CD14-positive monocyte (primary cell): Measurements from ENCODE around the gene OSMR. TPM values are rescaled to one million over a fixed set of nuclear protein-coding genes. Genes with fewer than 3 reads are reported as not detected.

Source experiments
- DNase-seq, 3 donors: peaks; one replicate each; pipeline ENCODE4 v3.0.0-alpha.2; 2011 to 2022
- H2AFZ ChIP-seq: 2 replicates; pipeline ENCODE4 v1.6.0; 2012; ENCODE audit warnings: mild to moderate bottlenecking, low read depth, low read length, inconsistent platforms; ENCODE audit not compliant: insufficient read depth, poor library complexity, severe bottlenecking
- H3K27ac ChIP-seq, 2 donors: 1 replicate in 1 of 2; 2 replicates in 1 of 2; pipeline ENCODE4 v1.5.1; 2012 to 2013; ENCODE audit warnings: low read length in 2 of 2, control low read depth in 1 of 2, inconsistent platforms in 1 of 2, low read depth in 1 of 2, mild to moderate bottlenecking in 1 of 2
- H3K27me3 ChIP-seq, 2 donors: one replicate each; pipeline versions ENCODE4 v1.6.0 to v1.6.1; 2011 to 2013; ENCODE audit warnings: low read length in 2 of 2; ENCODE audit not compliant: control insufficient read depth in 2 of 2, insufficient read depth in 2 of 2
- H3K36me3 ChIP-seq, 2 donors: replicated peaks in 1 of 2; 1 replicate in 1 of 2; 2 replicates in 1 of 2; pipeline versions ENCODE4 v1.5.1 to v1.6.1; 2012 to 2013; ENCODE audit warnings: low read length in 2 of 2, control low read depth in 1 of 2, inconsistent platforms in 1 of 2, mild to moderate bottlenecking in 1 of 2; ENCODE audit not compliant: insufficient read depth in 2 of 2, control insufficient read depth in 1 of 2
- H3K4me1 ChIP-seq, 2 donors: 1 replicate in 1 of 2; 2 replicates in 1 of 2; pipeline versions ENCODE4 v1.5.1 to v1.6.1; 2012 to 2013; ENCODE audit warnings: low read length in 2 of 2, control low read depth in 1 of 2, inconsistent platforms in 1 of 2, mild to moderate bottlenecking in 1 of 2, moderate library complexity in 1 of 2; ENCODE audit not compliant: insufficient read depth in 2 of 2, control insufficient read depth in 1 of 2
- H3K4me2 ChIP-seq: replicated peaks from 2 replicates; pipeline ENCODE3; 2012; ENCODE audit warnings: low read length, moderate library complexity, mild to moderate bottlenecking; ENCODE audit not compliant: poor library complexity, severe bottlenecking; ENCODE audit errors: extremely low read depth
- H3K4me3 ChIP-seq, 3 experiments: fragments of 200-600 bp in 1 of 3; sonication (generic) in 1 of 3; replicated peaks in 1 of 3; 1 replicate in 2 of 3; 2 replicates in 1 of 3; pipeline ENCODE4 v1.5.1; 2011 to 2013; ENCODE audit warnings: low read length in 3 of 3, mild to moderate bottlenecking in 3 of 3, control low read depth in 2 of 3, low read depth in 2 of 3, inconsistent platforms in 1 of 3, moderate library complexity in 1 of 3
- H3K79me2 ChIP-seq: 2 replicates; pipeline ENCODE4 v1.6.0; 2012; ENCODE audit warnings: mild to moderate bottlenecking, control low read depth, inconsistent platforms, low read length, moderate library complexity; ENCODE audit not compliant: insufficient read depth
- H3K9ac ChIP-seq: 2 replicates; pipeline ENCODE4 v1.6.0; 2017; ENCODE audit warnings: low read length, mild to moderate bottlenecking; ENCODE audit not compliant: insufficient read depth, poor library complexity, severe bottlenecking
- H3K9me3 ChIP-seq, 2 donors: replicated peaks in 1 of 2; 1 replicate in 1 of 2; 2 replicates in 1 of 2; pipeline versions ENCODE4 v1.5.1 to v1.6.1; 2012 to 2013; ENCODE audit warnings: low read length in 2 of 2, control low read depth in 1 of 2; ENCODE audit not compliant: control insufficient read depth in 1 of 2, insufficient read depth in 1 of 2
- H4K20me1 ChIP-seq: 2 replicates; pipeline ENCODE4 v1.6.0; 2012; ENCODE audit warnings: mild to moderate bottlenecking, low read length, control low read depth, moderate library complexity; ENCODE audit not compliant: insufficient read depth
- H3K27ac Mint-ChIP-seq, 7 donors: one replicate each; pipeline ENCODE4 v1.8.0; 2020; ENCODE audit warnings: mild to moderate bottlenecking in 7 of 7, mixed read lengths in 7 of 7, moderate library complexity in 6 of 7, inconsistent platforms in 2 of 7
- H3K27me3 Mint-ChIP-seq, 3 donors: one replicate each; pipeline ENCODE4 v1.8.0; 2021 to 2022; ENCODE audit warnings: low read depth in 3 of 3, mild to moderate bottlenecking in 3 of 3, mixed read lengths in 3 of 3, moderate library complexity in 3 of 3, inconsistent platforms in 1 of 3
- H3K36me3 Mint-ChIP-seq, 2 donors: one replicate each; pipeline ENCODE4 v1.8.0; 2020; ENCODE audit warnings: mixed read lengths in 2 of 2, inconsistent platforms in 1 of 2, mild to moderate bottlenecking in 1 of 2
- H3K4me1 Mint-ChIP-seq: one replicate; pipeline ENCODE4 v1.8.0; 2020; ENCODE audit warnings: mild to moderate bottlenecking, mixed read lengths
- H3K4me3 Mint-ChIP-seq, 2 donors: one replicate each; pipeline ENCODE4 v1.8.0; 2020; ENCODE audit warnings: mild to moderate bottlenecking in 2 of 2, mixed read lengths in 2 of 2, moderate library complexity in 1 of 2
- H3K9me3 Mint-ChIP-seq, 7 donors: one replicate each; pipeline ENCODE4 v1.8.0; 2020 to 2022; ENCODE audit warnings: mixed read lengths in 7 of 7, mild to moderate bottlenecking in 6 of 7, moderate library complexity in 6 of 7, inconsistent platforms in 2 of 7
- WGBS: methylation state at CpG from one replicate; pipeline ENCODE4 v1.1.5; 2013; ENCODE audit warnings: missing lambda C conversion rate; ENCODE audit not compliant: insufficient coverage; 5-methylcytosine and 5-hydroxymethylcytosine counted together
- intact Hi-C, 2 donors: fragments of 100-400 bp; cut with micrococcal nuclease; formaldehyde crosslinking; loops; one replicate each; pipeline versions ENCODE4 v1.15.0 to v1.15.1; 2023
- polyA plus RNA-seq, 3 donors: library from polyadenylated mRNA; depleted of rRNA in 1 of 3; unstranded in 2 of 3; stranded (reverse) in 1 of 3; fragments of 300-500 nt in 2 of 3; fragments of >200 nt in 1 of 3; fragmentation: Illumina TruSeq in 2 of 3; gene quantifications; 1 replicate in 2 of 3; 2 replicates in 1 of 3; pipeline ENCODE4 v1.2.3, GENCODE V29; 2012 to 2021
- TF ChIP-seq, protein P1 (sequence below): fragments of 200-600 bp; IDR thresholded peaks from one replicate; pipeline ENCODE4 v1.8.0; 2022; ENCODE audit warnings: antibody characterized with exemption, mild to moderate bottlenecking

OSMR gene
- polyA plus RNA-seq, 3 donors = not detected

DNA sequence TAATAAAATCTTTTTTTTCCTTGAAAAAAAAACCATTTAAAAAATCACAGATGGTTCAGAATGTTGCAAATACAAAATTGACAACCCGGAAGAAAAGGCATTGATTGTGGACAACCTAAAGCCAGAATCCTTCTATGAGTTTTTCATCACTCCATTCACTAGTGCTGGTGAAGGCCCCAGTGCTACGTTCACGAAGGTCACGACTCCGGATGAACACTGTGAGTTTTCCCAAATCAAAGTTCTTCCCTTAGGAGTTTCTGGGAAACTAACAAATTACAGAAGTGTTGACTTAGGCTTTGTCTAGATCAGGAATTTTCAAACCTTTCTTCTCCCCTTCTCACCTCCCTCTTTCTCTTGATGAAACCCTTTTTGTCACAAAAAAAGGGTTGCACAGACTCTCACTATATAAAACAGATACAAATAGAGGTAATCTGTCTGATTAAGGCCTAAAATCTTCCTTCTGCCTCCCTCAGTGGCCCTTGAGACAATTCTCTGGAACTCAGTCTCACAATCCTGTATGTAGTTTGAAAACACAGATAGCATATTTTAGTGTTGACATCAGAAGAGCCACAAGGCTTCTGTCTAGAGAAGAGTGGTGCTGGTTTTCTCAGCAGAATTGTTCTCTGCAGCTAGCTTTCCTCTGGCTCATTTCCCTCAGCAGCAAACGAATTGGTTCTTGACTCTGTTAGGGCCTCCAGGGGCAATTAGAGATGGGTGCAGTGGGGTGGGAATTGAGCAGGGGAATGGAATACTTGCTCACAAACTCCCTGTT lies 79.5 kb downstream of the OSMR start:
- Mint-ChIP-seq H3K36me3 (no peaks in the 10 kb centered on the region), H3K4me3 (no peak overlapping the region), H3K9me3 (peaks cover 0 to 12% (median 4%) of the 10 kb centered on the region in 7 donors), H3K27me3 (peaks cover 14 to 39% (median 15%) of the 10 kb centered on the region in 3 donors), H3K27ac (no peak overlapping the region), H3K4me1 (no peaks in the 10 kb centered on the region)
- intact Hi-C loops = loop anchor here in 1 of 2 donors (10.0 kb wide), 1 partner anchor 481 kb away; no protein-coding TSS in a partner anchor
- no peaks in the 10 kb centered on the region for H4K20me1 ChIP-seq
- no peaks in the 10 kb centered on the region for H3K79me2 ChIP-seq
- no peak for DNase-seq
- H3K9ac ChIP-seq = no peak overlapping the region
- H3K4me2 ChIP-seq = no peak overlapping the region
- WGBS = no CpG with 5 or more reads among the region's 6 CpGs
- no peaks in the 10 kb centered on the region for H3K9me3 ChIP-seq
- peaks cover 23% of the 10 kb centered on the region in 2 donors for H3K27me3 ChIP-seq
- H2AFZ ChIP-seq = no peak overlapping the region
- TF ChIP-seq, protein P1, sequence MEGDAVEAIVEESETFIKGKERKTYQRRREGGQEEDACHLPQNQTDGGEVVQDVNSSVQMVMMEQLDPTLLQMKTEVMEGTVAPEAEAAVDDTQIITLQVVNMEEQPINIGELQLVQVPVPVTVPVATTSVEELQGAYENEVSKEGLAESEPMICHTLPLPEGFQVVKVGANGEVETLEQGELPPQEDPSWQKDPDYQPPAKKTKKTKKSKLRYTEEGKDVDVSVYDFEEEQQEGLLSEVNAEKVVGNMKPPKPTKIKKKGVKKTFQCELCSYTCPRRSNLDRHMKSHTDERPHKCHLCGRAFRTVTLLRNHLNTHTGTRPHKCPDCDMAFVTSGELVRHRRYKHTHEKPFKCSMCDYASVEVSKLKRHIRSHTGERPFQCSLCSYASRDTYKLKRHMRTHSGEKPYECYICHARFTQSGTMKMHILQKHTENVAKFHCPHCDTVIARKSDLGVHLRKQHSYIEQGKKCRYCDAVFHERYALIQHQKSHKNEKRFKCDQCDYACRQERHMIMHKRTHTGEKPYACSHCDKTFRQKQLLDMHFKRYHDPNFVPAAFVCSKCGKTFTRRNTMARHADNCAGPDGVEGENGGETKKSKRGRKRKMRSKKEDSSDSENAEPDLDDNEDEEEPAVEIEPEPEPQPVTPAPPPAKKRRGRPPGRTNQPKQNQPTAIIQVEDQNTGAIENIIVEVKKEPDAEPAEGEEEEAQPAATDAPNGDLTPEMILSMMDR = no peak
- H3K4me1 ChIP-seq = no peaks in the 10 kb centered on the region
- H3K36me3 ChIP-seq = no peaks in the 10 kb centered on the region
- no peak overlapping the region for H3K4me3 ChIP-seq
- no peak overlapping the region for H3K27ac ChIP-seq

DNA sequence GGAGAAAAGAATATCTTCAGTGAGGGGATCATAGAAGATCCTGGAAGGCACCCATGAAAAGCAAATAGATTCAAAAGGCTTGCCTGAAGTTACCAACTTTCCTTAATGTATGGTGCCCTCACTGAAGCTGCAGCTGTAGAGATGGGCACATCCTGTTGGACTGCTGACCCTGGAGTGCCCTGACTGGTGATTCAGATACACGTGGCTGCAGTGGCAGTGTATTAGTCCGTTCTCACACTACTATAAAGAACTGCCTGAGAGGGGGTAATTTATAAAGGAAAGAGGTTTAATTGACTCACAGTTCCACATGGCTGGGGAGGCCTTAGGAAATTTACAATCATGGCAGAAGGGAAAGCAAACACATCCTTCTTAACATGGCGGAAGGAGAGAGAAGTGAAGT lies 80.3 kb downstream of the OSMR start:
- Histone ChIP-seq H3K9ac (no peak overlapping the region), H3K27me3 (peaks cover 18 to 21% of the 10 kb centered on the region in 2 donors), H3K4me1 (no peaks in the 10 kb centered on the region), H3K9me3 (no peaks in the 10 kb centered on the region), H3K4me2 (no peak overlapping the region), H3K4me3 (no peak overlapping the region), H2AFZ (no peak overlapping the region), H3K36me3 (no peaks in the 10 kb centered on the region), H3K79me2 (no peaks in the 10 kb centered on the region), H4K20me1 (no peaks in the 10 kb centered on the region), H3K27ac (no peak overlapping the region)
- H3K4me3 Mint-ChIP-seq = no peak overlapping the region
- no peak for DNase-seq
- intact Hi-C loops = loop anchor here in 1 of 2 donors (10.0 kb wide), 1 partner anchor 481 kb away; no protein-coding TSS in a partner anchor
- WGBS = no CpG with 5 or more reads among the region's 3 CpGs
- no peaks in the 10 kb centered on the region for H3K4me1 Mint-ChIP-seq
- no peak overlapping the region for H3K27ac Mint-ChIP-seq
- H3K27me3 Mint-ChIP-seq = peaks cover 15 to 40% (median 17%) of the 10 kb centered on the region in 3 donors
- TF ChIP-seq, protein P1 = no peak
- H3K9me3 Mint-ChIP-seq = peaks cover 0 to 12% (median 4%) of the 10 kb centered on the region in 7 donors
- H3K36me3 Mint-ChIP-seq = no peaks in the 10 kb centered on the region
